ENCODE data around the gene CD163L1.

CD163L1 gene

GRCh38 chr12:7404275-7404674 is 39.7 kb downstream of the CD163L1 start:
- TF ChIP-seq, protein P1, sequence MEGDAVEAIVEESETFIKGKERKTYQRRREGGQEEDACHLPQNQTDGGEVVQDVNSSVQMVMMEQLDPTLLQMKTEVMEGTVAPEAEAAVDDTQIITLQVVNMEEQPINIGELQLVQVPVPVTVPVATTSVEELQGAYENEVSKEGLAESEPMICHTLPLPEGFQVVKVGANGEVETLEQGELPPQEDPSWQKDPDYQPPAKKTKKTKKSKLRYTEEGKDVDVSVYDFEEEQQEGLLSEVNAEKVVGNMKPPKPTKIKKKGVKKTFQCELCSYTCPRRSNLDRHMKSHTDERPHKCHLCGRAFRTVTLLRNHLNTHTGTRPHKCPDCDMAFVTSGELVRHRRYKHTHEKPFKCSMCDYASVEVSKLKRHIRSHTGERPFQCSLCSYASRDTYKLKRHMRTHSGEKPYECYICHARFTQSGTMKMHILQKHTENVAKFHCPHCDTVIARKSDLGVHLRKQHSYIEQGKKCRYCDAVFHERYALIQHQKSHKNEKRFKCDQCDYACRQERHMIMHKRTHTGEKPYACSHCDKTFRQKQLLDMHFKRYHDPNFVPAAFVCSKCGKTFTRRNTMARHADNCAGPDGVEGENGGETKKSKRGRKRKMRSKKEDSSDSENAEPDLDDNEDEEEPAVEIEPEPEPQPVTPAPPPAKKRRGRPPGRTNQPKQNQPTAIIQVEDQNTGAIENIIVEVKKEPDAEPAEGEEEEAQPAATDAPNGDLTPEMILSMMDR (conservative IDR thresholded peaks at IDR 0.05; ENCODE audit: low read depth, low read length) = no peak
- no peak overlapping the region for H3K4me3 ChIP-seq (ENCODE audit: low read length)
- no peak for DNase-seq (ENCODE audit: low read depth)

GRCh38 chr12:7403466-7403865 is 40.5 kb downstream of the CD163L1 start:
- no peak for DNase-seq (ENCODE audit: low read depth)
- no peak overlapping the region for H3K4me3 ChIP-seq (ENCODE audit: low read length)
- TF ChIP-seq, protein P1 (conservative IDR thresholded peaks at IDR 0.05; ENCODE audit: low read depth, low read length) = no peak

DNA sequence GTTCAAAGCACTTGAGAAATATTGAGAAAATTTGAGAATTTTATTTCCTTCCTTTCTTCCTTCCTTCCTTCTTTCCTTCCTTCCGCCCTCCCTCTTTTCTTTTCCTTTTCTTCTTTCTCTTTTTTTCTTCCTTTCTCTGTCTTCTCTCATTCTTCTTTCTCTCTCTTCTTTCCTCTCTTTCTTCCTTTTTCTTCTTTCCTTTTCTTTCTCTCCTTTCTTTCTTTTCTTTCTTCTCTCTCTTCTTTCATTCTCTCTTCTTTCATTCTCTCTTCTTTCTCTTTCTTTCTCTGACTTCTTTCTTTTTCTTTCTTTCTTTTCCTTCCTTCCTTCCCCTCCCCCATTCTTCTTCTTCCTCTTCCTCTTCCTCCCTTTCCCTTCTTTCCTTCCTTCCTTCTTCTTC is 44.9 kb downstream of the CD163L1 start:
- H3K4me3 ChIP-seq (ENCODE audit: low read length) = no peak overlapping the region
- DNase-seq (ENCODE audit: low read depth) = no peak
- TF ChIP-seq, protein P1 (conservative IDR thresholded peaks at IDR 0.05; ENCODE audit: low read depth, low read length) = no peak

DNA sequence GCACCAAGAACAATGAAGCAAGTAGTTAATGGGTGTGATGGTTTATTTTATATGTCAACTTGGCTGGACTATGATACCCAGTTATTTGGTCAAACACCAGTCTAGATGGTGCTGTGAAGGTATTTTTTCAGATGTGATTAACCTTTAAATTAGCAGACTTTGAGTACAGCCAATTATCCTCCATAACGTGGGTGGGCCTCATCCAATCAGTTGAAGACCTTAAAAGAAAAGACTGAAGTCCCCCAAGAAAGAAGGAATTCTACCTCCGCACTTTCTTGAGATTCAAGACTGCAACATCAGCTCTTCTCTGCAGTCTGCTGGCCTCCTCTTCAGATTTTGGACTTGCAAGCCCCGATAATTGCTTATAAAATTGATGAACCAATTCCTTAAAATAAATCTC is 47.5 kb downstream of the CD163L1 start:
- TF ChIP-seq, protein P1 (conservative IDR thresholded peaks at IDR 0.05; ENCODE audit: low read depth, low read length) = no peak
- no peak overlapping the region for H3K4me3 ChIP-seq (ENCODE audit: low read length)
- DNase-seq (ENCODE audit: low read depth) = no peak

DNA sequence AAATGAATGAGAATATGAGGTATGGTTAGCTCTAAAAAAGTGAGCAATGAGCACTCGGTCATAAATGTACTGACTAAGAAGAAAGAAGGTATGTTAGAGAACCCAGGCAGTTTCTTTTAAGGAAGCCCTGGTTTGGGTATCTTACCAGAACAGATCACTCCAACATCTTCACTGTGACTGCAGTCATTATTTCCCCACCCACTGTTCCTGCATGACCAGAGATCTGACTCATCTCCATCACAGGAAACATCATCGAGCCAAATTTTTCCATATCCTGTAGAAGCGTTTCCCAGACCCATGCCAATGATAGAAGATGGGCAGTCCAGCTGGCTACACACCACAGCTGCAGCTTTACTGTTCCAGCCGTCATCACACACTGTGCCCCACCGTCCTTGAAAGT is 48.0 kb downstream of the CD163L1 start:
- TF ChIP-seq, protein P1 (conservative IDR thresholded peaks at IDR 0.05; ENCODE audit: low read depth, low read length) = no peak
- DNase-seq (ENCODE audit: low read depth) = no peak
- H3K4me3 ChIP-seq (ENCODE audit: low read length) = no peak overlapping the region

DNA sequence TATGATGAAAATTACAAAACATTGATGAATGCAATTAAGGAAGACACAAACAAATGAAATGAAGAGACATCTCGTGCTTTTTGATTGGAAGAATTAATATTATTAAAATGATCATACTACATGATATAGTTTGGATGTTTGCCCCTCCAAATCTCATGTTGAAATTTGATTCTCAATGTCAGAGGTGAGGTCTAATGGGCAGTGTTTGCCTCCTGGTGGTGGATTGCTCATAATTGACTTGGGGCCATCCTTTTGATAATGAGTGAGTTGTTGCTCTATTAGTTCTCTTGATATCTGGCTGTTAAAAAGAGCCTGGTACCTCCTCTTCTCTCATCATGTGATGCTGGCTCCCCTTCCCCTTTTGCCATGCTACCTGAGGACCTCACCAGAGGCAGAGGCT is 56.7 kb downstream of the CD163L1 start:
- TF ChIP-seq, protein P1 (conservative IDR thresholded peaks at IDR 0.05; ENCODE audit: low read depth, low read length) = no peak

GRCh38 chr12:7383157-7383556 is 60.8 kb downstream of the CD163L1 start:
- no peak for DNase-seq (ENCODE audit: low read depth)
- TF ChIP-seq, protein P1 (conservative IDR thresholded peaks at IDR 0.05; ENCODE audit: low read depth, low read length) = no peak
- H3K4me3 ChIP-seq (ENCODE audit: low read length) = no peak overlapping the region

More for the DNA sequence above, 56.7 kb downstream of the CD163L1 start:
- no peak for DNase-seq (ENCODE audit: low read depth)
- no peak overlapping the region for H3K4me3 ChIP-seq (ENCODE audit: low read length)

Measured in retinal pigment epithelial cell (primary cell).